Activated B cell treated with CpG ODN at 0.5 μM for 24 hours (primary cell): ENCODE measurements around the gene AIPL1. TPM values are rescaled to one million over a fixed set of nuclear protein-coding genes. Genes with fewer than 3 reads are reported as not detected.
A peak's percentile ranks its signal among the peaks of the same experiment; 100 is the strongest.

Source experiments
- ATAC-seq: fragments of 200-7000 bp; cut with Tn5 transposase; one replicate; pipeline ENCODE4 v1.10.0; 2021; ENCODE audit warnings: low read depth, mild to moderate bottlenecking, moderate library complexity
- CTCF ChIA-PET: fragments of 350-600 bp; sonication (Branson Sonifier 250); formaldehyde crosslinking; loops from one replicate; lab custom pipeline; 2021; ENCODE audit warnings: antibody characterized with exemption; lab: Charles Lee
- POLR2A ChIA-PET: fragments of 350-600 bp; sonication (Branson Sonifier 250); formaldehyde crosslinking; loops from one replicate; lab custom pipeline; 2021; ENCODE audit warnings: antibody characterized with exemption; lab: Charles Lee
- DNase-seq: peaks from one replicate; pipeline ENCODE4 v3.0.0; 2022
- H3K27ac Mint-ChIP-seq: one replicate; pipeline ENCODE4 v1.8.0; 2020; ENCODE audit warnings: mixed read lengths
- H3K27me3 Mint-ChIP-seq: one replicate; pipeline ENCODE4 v1.8.0; 2021; ENCODE audit warnings: mixed read lengths
- H3K36me3 Mint-ChIP-seq: one replicate; pipeline ENCODE4 v1.8.0; 2021; ENCODE audit warnings: low read depth, mixed read lengths
- H3K4me1 Mint-ChIP-seq: one replicate; pipeline ENCODE4 v1.8.0; 2021; ENCODE audit warnings: mixed read lengths
- H3K4me3 Mint-ChIP-seq: one replicate; pipeline ENCODE4 v1.8.0; 2020; ENCODE audit warnings: mild to moderate bottlenecking, mixed read lengths
- H3K9me3 Mint-ChIP-seq: one replicate; pipeline ENCODE4 v1.8.0; 2020; ENCODE audit warnings: mixed read lengths
- CTCF ChIP-seq: fragments of 200-600 bp; IDR thresholded peaks from one replicate; pipeline ENCODE4 v1.8.0; 2022; ENCODE audit warnings: antibody characterized with exemption, mild to moderate bottlenecking
- intact Hi-C: fragments of 100-400 bp; cut with micrococcal nuclease; formaldehyde crosslinking; loops from one replicate; pipeline ENCODE4 v1.15.1; 2024
- total RNA-seq: library from RNA; stranded (reverse); gene quantifications from 2 replicates; pipeline ENCODE4 v1.2.3, GENCODE V29; 2022

Gene AIPL1
- total RNA-seq, 1 donor from 2014 or later: not detected

GRCh38 chr17:6454495-6455320, 19.8 kb upstream of the AIPL1 start:
- Mint-ChIP-seq H3K36me3 (no peaks in the 10 kb centered on the region), H3K4me3 (no peak overlapping the region), H3K27ac (no peak overlapping the region), H3K9me3 (no peaks in the 10 kb centered on the region), H3K4me1 (peaks cover 35% of the 10 kb centered on the region), H3K27me3 (no peaks in the 10 kb centered on the region)
- intact Hi-C loops: loop anchor here (1.0 kb wide), 1 partner anchor 10 kb away; the partner anchor contains the start of gene PIMREG
- ATAC-seq: no peak
- CTCF ChIA-PET: interaction anchor here (1.5 to 2.8 kb wide), 2 partner anchors 12 to 18 kb away, joined by 4 to 9 read pairs; no protein-coding TSS in a partner anchor
- TF ChIP-seq CTCF: no peak
- DNase-seq: no peak
- POLR2A ChIA-PET: interaction anchor here (0.7 to 1.9 kb wide), 3 partner anchors 9 to 986 kb away, joined by 3 to 5 read pairs (median 4); partner anchors contain the start of genes DHX33 and PIMREG

- POLR2A ChIA-PET: interaction anchor here (1.2 kb wide), 1 partner anchor 8 kb away, joined by 3 read pairs; no protein-coding TSS in a partner anchor
- H3K4me1 Mint-ChIP-seq: peaks cover 35% of the 10 kb centered on the region
- CTCF ChIA-PET: interaction anchor here (1.5 to 2.8 kb wide), 2 partner anchors 11 to 17 kb away, joined by 4 to 9 read pairs; no protein-coding TSS in a partner anchor
- ATAC-seq (no peak), DNase-seq (no peak)
- no peaks in the 10 kb centered on the region for H3K36me3 Mint-ChIP-seq
- H3K9me3 Mint-ChIP-seq: no peaks in the 10 kb centered on the region
- TF ChIP-seq CTCF: no peak
- no peak overlapping the region for H3K4me3 Mint-ChIP-seq
- peak overlapping the region; percentile 47 for H3K27ac Mint-ChIP-seq
- no peaks in the 10 kb centered on the region for H3K27me3 Mint-ChIP-seq
- intact Hi-C loops: no loop called here
Measured at GRCh38 chr17:6453279-6454024, 18.5 kb upstream of the AIPL1 start.

- no peaks in the 10 kb centered on the region for H3K36me3 Mint-ChIP-seq
- H3K27me3 Mint-ChIP-seq: no peaks in the 10 kb centered on the region
- H3K27ac Mint-ChIP-seq: no peak overlapping the region
- H3K9me3 Mint-ChIP-seq: no peaks in the 10 kb centered on the region
- CTCF ChIA-PET: interaction anchor here (2.8 kb wide), 1 partner anchor 16 kb away, joined by 9 read pairs; no protein-coding TSS in a partner anchor
- no peak for TF ChIP-seq CTCF
- H3K4me3 Mint-ChIP-seq: no peak overlapping the region
- ATAC-seq (no peak), DNase-seq (no peak)
- intact Hi-C loops: no loop called here
- H3K4me1 Mint-ChIP-seq: peaks cover 35% of the 10 kb centered on the region
- POLR2A ChIA-PET: no interaction called here
Measured at GRCh38 chr17:6452471-6453266, 17.7 kb upstream of the AIPL1 start.

GRCh38 chr17:6450926-6451832, 16.3 kb upstream of the AIPL1 start:
- POLR2A ChIA-PET: no interaction called here
- H3K27me3 Mint-ChIP-seq: no peaks in the 10 kb centered on the region
- peaks cover 30% of the 10 kb centered on the region for H3K4me1 Mint-ChIP-seq
- H3K4me3 Mint-ChIP-seq: no peak overlapping the region
- H3K27ac Mint-ChIP-seq: no peak overlapping the region
- no peaks in the 10 kb centered on the region for H3K36me3 Mint-ChIP-seq
- no peaks in the 10 kb centered on the region for H3K9me3 Mint-ChIP-seq
- DNase-seq (no peak), ATAC-seq (no peak)
- CTCF ChIA-PET: no interaction called here
- intact Hi-C loops: no loop called here
- TF ChIP-seq CTCF: no peak
